CD14-positive monocyte (primary cell): ENCODE measurements around the gene PHF21B. TPM values are rescaled to one million over a fixed set of nuclear protein-coding genes. Genes with fewer than 3 reads are reported as not detected.

Experiments
- DNase-seq, 3 donors: peaks; one replicate each; pipeline ENCODE4 v3.0.0-alpha.2; 2011 to 2022
- H2AFZ ChIP-seq: 2 replicates; pipeline ENCODE4 v1.6.0; 2012; ENCODE audit warnings: mild to moderate bottlenecking, low read depth, low read length, inconsistent platforms; ENCODE audit not compliant: insufficient read depth, poor library complexity, severe bottlenecking
- H3K27ac ChIP-seq, 2 donors: 1 replicate in 1 of 2; 2 replicates in 1 of 2; pipeline ENCODE4 v1.5.1; 2012 to 2013; ENCODE audit warnings: low read length in 2 of 2, control low read depth in 1 of 2, inconsistent platforms in 1 of 2, low read depth in 1 of 2, mild to moderate bottlenecking in 1 of 2
- H3K27me3 ChIP-seq, 2 donors: one replicate each; pipeline versions ENCODE4 v1.6.0 to v1.6.1; 2011 to 2013; ENCODE audit warnings: low read length in 2 of 2; ENCODE audit not compliant: control insufficient read depth in 2 of 2, insufficient read depth in 2 of 2
- H3K36me3 ChIP-seq, 2 donors: replicated peaks in 1 of 2; 1 replicate in 1 of 2; 2 replicates in 1 of 2; pipeline versions ENCODE4 v1.5.1 to v1.6.1; 2012 to 2013; ENCODE audit warnings: low read length in 2 of 2, control low read depth in 1 of 2, inconsistent platforms in 1 of 2, mild to moderate bottlenecking in 1 of 2; ENCODE audit not compliant: insufficient read depth in 2 of 2, control insufficient read depth in 1 of 2
- H3K4me1 ChIP-seq, 2 donors: 1 replicate in 1 of 2; 2 replicates in 1 of 2; pipeline versions ENCODE4 v1.5.1 to v1.6.1; 2012 to 2013; ENCODE audit warnings: low read length in 2 of 2, control low read depth in 1 of 2, inconsistent platforms in 1 of 2, mild to moderate bottlenecking in 1 of 2, moderate library complexity in 1 of 2; ENCODE audit not compliant: insufficient read depth in 2 of 2, control insufficient read depth in 1 of 2
- H3K4me2 ChIP-seq: replicated peaks from 2 replicates; pipeline ENCODE3; 2012; ENCODE audit warnings: low read length, moderate library complexity, mild to moderate bottlenecking; ENCODE audit not compliant: poor library complexity, severe bottlenecking; ENCODE audit errors: extremely low read depth
- H3K4me3 ChIP-seq, 3 experiments: fragments of 200-600 bp in 1 of 3; sonication (generic) in 1 of 3; replicated peaks in 1 of 3; 1 replicate in 2 of 3; 2 replicates in 1 of 3; pipeline ENCODE4 v1.5.1; 2011 to 2013; ENCODE audit warnings: low read length in 3 of 3, mild to moderate bottlenecking in 3 of 3, control low read depth in 2 of 3, low read depth in 2 of 3, inconsistent platforms in 1 of 3, moderate library complexity in 1 of 3
- H3K79me2 ChIP-seq: 2 replicates; pipeline ENCODE4 v1.6.0; 2012; ENCODE audit warnings: mild to moderate bottlenecking, control low read depth, inconsistent platforms, low read length, moderate library complexity; ENCODE audit not compliant: insufficient read depth
- H3K9ac ChIP-seq: 2 replicates; pipeline ENCODE4 v1.6.0; 2017; ENCODE audit warnings: low read length, mild to moderate bottlenecking; ENCODE audit not compliant: insufficient read depth, poor library complexity, severe bottlenecking
- H3K9me3 ChIP-seq, 2 donors: replicated peaks in 1 of 2; 1 replicate in 1 of 2; 2 replicates in 1 of 2; pipeline versions ENCODE4 v1.5.1 to v1.6.1; 2012 to 2013; ENCODE audit warnings: low read length in 2 of 2, control low read depth in 1 of 2; ENCODE audit not compliant: control insufficient read depth in 1 of 2, insufficient read depth in 1 of 2
- H4K20me1 ChIP-seq: 2 replicates; pipeline ENCODE4 v1.6.0; 2012; ENCODE audit warnings: mild to moderate bottlenecking, low read length, control low read depth, moderate library complexity; ENCODE audit not compliant: insufficient read depth
- H3K27ac Mint-ChIP-seq, 7 donors: one replicate each; pipeline ENCODE4 v1.8.0; 2020; ENCODE audit warnings: mild to moderate bottlenecking in 7 of 7, mixed read lengths in 7 of 7, moderate library complexity in 6 of 7, inconsistent platforms in 2 of 7
- H3K27me3 Mint-ChIP-seq, 3 donors: one replicate each; pipeline ENCODE4 v1.8.0; 2021 to 2022; ENCODE audit warnings: low read depth in 3 of 3, mild to moderate bottlenecking in 3 of 3, mixed read lengths in 3 of 3, moderate library complexity in 3 of 3, inconsistent platforms in 1 of 3
- H3K36me3 Mint-ChIP-seq, 2 donors: one replicate each; pipeline ENCODE4 v1.8.0; 2020; ENCODE audit warnings: mixed read lengths in 2 of 2, inconsistent platforms in 1 of 2, mild to moderate bottlenecking in 1 of 2
- H3K4me1 Mint-ChIP-seq: one replicate; pipeline ENCODE4 v1.8.0; 2020; ENCODE audit warnings: mild to moderate bottlenecking, mixed read lengths
- H3K4me3 Mint-ChIP-seq, 2 donors: one replicate each; pipeline ENCODE4 v1.8.0; 2020; ENCODE audit warnings: mild to moderate bottlenecking in 2 of 2, mixed read lengths in 2 of 2, moderate library complexity in 1 of 2
- H3K9me3 Mint-ChIP-seq, 7 donors: one replicate each; pipeline ENCODE4 v1.8.0; 2020 to 2022; ENCODE audit warnings: mixed read lengths in 7 of 7, mild to moderate bottlenecking in 6 of 7, moderate library complexity in 6 of 7, inconsistent platforms in 2 of 7
- WGBS: methylation state at CpG from one replicate; pipeline ENCODE4 v1.1.5; 2013; ENCODE audit warnings: missing lambda C conversion rate; ENCODE audit not compliant: insufficient coverage; 5-methylcytosine and 5-hydroxymethylcytosine counted together
- intact Hi-C, 2 donors: fragments of 100-400 bp; cut with micrococcal nuclease; formaldehyde crosslinking; loops; one replicate each; pipeline versions ENCODE4 v1.15.0 to v1.15.1; 2023
- polyA plus RNA-seq, 3 donors: library from polyadenylated mRNA; depleted of rRNA in 1 of 3; unstranded in 2 of 3; stranded (reverse) in 1 of 3; fragments of 300-500 nt in 2 of 3; fragments of >200 nt in 1 of 3; fragmentation: Illumina TruSeq in 2 of 3; gene quantifications; 1 replicate in 2 of 3; 2 replicates in 1 of 3; pipeline ENCODE4 v1.2.3, GENCODE V29; 2012 to 2021
- TF ChIP-seq, protein P1 (sequence below): fragments of 200-600 bp; IDR thresholded peaks from one replicate; pipeline ENCODE4 v1.8.0; 2022; ENCODE audit warnings: antibody characterized with exemption, mild to moderate bottlenecking

The PHF21B gene
- polyA plus RNA-seq, 3 donors: not detected

DNA sequence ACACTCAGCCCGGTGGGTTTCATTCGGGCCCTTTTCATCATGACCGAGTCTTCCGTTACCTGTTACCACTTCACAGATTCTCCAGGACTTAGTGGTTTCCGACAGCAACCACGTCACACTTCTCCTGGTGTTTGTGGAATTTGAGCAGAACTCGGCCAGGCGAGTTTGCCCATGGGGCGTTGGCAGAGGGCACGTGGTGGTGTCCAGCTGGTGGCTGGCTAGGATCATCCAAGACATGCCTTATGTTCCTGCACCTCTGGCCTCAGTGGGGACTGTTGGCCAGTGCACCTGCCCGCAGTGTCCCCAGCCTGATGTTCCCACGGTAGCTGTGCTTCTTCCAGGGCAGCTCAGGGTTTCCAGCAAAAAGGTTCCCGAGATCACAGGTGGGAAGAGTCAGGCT lies 170.1 kb downstream of the PHF21B start:
- no peak overlapping the region for H3K4me3 Mint-ChIP-seq
- H3K27me3 Mint-ChIP-seq: peaks cover 4 to 11% (median 9%) of the 10 kb centered on the region in 3 donors
- intact Hi-C loops: no loop called here
- Histone ChIP-seq H3K79me2 (no peaks in the 10 kb centered on the region), H3K4me1 (no peaks in the 10 kb centered on the region), H3K4me3 (no peak overlapping the region), H3K4me2 (no peak overlapping the region), H2AFZ (no peak overlapping the region), H4K20me1 (no peaks in the 10 kb centered on the region), H3K27me3 (no peaks in the 10 kb centered on the region), H3K9me3 (peaks cover 7 to 10% of the 10 kb centered on the region in 2 donors), H3K27ac (no peak overlapping the region), H3K36me3 (no peaks in the 10 kb centered on the region), H3K9ac (no peak overlapping the region)
- no peaks in the 10 kb centered on the region for H3K36me3 Mint-ChIP-seq
- DNase-seq: no peak
- H3K27ac Mint-ChIP-seq: no peak overlapping the region
- 93% methylated on average over 8 of the region's 13 CpGs for WGBS
- H3K4me1 Mint-ChIP-seq: no peaks in the 10 kb centered on the region
- H3K9me3 Mint-ChIP-seq: peaks cover 0 to 28% (median 18%) of the 10 kb centered on the region in 7 donors
- TF ChIP-seq, protein P1, sequence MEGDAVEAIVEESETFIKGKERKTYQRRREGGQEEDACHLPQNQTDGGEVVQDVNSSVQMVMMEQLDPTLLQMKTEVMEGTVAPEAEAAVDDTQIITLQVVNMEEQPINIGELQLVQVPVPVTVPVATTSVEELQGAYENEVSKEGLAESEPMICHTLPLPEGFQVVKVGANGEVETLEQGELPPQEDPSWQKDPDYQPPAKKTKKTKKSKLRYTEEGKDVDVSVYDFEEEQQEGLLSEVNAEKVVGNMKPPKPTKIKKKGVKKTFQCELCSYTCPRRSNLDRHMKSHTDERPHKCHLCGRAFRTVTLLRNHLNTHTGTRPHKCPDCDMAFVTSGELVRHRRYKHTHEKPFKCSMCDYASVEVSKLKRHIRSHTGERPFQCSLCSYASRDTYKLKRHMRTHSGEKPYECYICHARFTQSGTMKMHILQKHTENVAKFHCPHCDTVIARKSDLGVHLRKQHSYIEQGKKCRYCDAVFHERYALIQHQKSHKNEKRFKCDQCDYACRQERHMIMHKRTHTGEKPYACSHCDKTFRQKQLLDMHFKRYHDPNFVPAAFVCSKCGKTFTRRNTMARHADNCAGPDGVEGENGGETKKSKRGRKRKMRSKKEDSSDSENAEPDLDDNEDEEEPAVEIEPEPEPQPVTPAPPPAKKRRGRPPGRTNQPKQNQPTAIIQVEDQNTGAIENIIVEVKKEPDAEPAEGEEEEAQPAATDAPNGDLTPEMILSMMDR: no peak

DNA sequence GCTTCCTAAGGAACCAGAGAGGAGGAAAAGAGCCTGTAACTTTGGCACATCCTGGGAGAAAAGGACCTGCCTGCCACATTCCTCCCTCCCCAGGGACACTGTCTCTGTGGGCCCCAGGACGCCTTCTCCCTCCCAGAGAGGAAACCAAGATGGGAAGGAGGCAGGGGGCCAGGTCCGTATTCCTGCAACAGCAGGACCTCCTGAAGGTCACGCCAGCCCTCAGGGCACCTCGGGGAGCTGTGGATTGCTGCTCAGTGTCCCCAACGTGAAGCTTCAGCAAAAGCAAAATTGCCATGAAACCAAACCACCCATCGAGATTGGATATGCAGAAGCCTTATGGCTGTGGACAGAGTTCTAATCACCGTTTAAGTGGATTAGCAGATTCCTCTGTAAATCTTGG lies 170.7 kb downstream of the PHF21B start:
- Histone ChIP-seq H3K4me2 (no peak overlapping the region), H4K20me1 (no peaks in the 10 kb centered on the region), H3K79me2 (no peaks in the 10 kb centered on the region), H3K4me1 (no peaks in the 10 kb centered on the region), H3K4me3 (no peak overlapping the region), H3K36me3 (no peaks in the 10 kb centered on the region), H3K27me3 (no peaks in the 10 kb centered on the region), H3K9ac (no peak overlapping the region), H2AFZ (no peak overlapping the region), H3K27ac (no peak overlapping the region), H3K9me3 (peaks cover 7 to 10% of the 10 kb centered on the region in 2 donors)
- H3K27me3 Mint-ChIP-seq: peaks cover 4 to 11% (median 9%) of the 10 kb centered on the region in 3 donors
- no peak for DNase-seq
- H3K36me3 Mint-ChIP-seq: no peaks in the 10 kb centered on the region
- peaks cover 0 to 24% (median 14%) of the 10 kb centered on the region in 7 donors for H3K9me3 Mint-ChIP-seq
- 87% methylated on average over 7 of the region's 7 CpGs for WGBS
- H3K4me3 Mint-ChIP-seq: no peak overlapping the region
- H3K4me1 Mint-ChIP-seq: no peaks in the 10 kb centered on the region
- intact Hi-C loops: no loop called here
- H3K27ac Mint-ChIP-seq: no peak overlapping the region
- TF ChIP-seq, protein P1: no peak
